Measurements from ENCODE around the gene NLRC3.

Gene NLRC3

DNA sequence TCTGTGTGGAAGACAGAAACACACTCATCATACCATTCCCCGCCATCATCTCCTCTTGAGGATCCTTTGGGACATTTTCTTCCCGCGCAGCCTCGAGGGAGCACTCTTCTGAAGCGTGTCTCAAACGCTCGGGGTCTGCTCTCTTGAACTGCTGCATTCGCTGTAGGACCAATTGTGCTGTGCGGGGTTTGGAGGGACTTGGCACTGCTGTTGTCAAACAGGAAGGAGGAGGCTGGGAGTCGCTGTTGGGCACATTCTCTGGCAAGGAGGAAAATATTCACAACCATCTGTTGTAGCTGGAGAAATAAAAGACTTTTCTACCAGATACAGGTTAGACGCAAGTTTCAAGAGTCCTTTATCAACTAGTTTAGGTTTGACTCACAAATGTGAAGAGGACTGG, 29.2 kb upstream of the NLRC3 start:
- no peaks in the 10 kb centered on the region for H3K27me3 Mint-ChIP-seq
- H3K9me3 Mint-ChIP-seq (ENCODE audit: low read depth), result no peaks in the 10 kb centered on the region
- H3K27ac Mint-ChIP-seq, result no peak overlapping the region
- peaks cover 19% of the 10 kb centered on the region for H3K4me1 Mint-ChIP-seq (ENCODE audit: low read depth)
- no peak overlapping the region for H3K4me3 Mint-ChIP-seq
- H3K36me3 Mint-ChIP-seq, result peaks cover 4% of the 10 kb centered on the region

DNA sequence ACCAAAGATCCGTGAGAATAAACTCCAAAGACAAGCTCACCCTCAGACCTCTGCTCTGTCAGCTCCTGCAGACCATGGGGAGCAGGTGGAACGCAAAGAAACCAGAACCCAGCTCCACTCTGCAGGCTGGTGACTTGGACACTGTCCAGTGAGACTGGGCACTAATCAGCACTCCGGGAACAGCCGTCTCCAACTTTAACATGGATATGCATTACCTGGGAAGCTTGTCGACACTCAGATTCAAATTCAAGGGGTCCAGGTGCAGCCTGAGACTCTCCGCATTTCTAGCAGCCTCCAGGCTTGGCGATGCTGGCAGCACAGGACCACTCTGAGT, 25.1 kb upstream of the NLRC3 start:
- H3K27me3 Mint-ChIP-seq, result no peaks in the 10 kb centered on the region
- H3K36me3 Mint-ChIP-seq, result peaks cover 14% of the 10 kb centered on the region
- H3K4me1 Mint-ChIP-seq (ENCODE audit: low read depth), result peaks cover 4% of the 10 kb centered on the region
- H3K27ac Mint-ChIP-seq, result no peak overlapping the region
- no peak overlapping the region for H3K4me3 Mint-ChIP-seq
- H3K9me3 Mint-ChIP-seq (ENCODE audit: low read depth), result no peaks in the 10 kb centered on the region

DNA sequence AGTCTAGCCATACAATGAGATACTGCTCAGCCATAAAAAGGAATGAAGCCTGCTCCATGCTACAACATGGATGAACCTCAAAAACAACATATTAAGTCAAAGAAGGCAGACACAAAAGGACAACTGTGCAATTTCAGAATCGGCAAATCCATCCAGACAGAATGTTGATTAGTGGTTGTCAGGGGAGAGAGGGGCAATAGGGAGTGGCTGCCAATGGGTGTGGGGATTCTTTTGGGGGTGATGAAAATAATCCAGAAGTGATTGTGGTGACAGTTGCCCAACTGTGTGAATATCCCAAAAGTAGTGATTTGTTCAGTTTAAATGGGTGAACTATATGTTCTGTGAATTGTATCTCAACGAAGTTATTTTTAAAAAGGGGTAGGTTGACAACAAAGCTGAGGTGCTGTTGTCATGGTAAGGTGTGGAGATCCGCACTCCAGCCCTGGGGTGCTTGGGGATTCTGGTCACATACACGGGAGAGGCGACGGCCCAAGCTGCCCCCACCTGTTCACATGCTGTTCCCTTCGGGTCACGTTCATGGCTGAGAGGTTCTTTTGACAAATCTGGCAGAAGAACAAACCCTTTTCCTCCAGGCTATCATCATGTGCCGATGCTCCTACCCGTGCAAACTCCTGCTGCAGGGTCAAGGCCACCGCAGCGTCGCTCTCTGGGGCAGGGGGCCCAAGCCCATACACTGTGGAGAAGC, 24.6 kb upstream of the NLRC3 start:
- H3K4me3 Mint-ChIP-seq, result no peak overlapping the region
- H3K9me3 Mint-ChIP-seq (ENCODE audit: low read depth), result no peaks in the 10 kb centered on the region
- no peaks in the 10 kb centered on the region for H3K4me1 Mint-ChIP-seq (ENCODE audit: low read depth)
- no peaks in the 10 kb centered on the region for H3K27me3 Mint-ChIP-seq
- H3K27ac Mint-ChIP-seq, result no peak overlapping the region
- peaks cover 11% of the 10 kb centered on the region for H3K36me3 Mint-ChIP-seq

DNA sequence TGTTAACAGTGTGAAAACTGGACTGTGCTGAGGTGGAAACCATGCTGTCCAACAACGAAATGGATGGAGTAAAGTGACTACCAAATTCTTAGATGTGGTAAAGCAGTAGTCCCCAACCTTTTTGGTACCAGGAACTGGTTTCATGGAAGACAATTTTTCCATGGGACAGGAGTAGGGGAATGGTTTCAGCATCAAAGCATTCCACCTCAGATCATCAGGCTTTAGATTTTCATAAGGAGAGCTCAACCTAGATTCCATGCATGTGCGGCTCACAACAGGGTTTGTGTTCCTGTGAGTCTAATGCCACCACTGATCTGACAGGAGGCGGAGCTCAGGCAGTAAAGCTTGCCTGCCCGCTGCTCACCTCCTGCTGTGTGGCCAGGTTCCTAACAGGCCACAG, 22.7 kb upstream of the NLRC3 start:
- peaks cover 11% of the 10 kb centered on the region for H3K36me3 Mint-ChIP-seq
- H3K9me3 Mint-ChIP-seq (ENCODE audit: low read depth), result no peaks in the 10 kb centered on the region
- H3K4me3 Mint-ChIP-seq, result no peak overlapping the region
- H3K4me1 Mint-ChIP-seq (ENCODE audit: low read depth), result no peaks in the 10 kb centered on the region
- no peaks in the 10 kb centered on the region for H3K27me3 Mint-ChIP-seq
- no peak overlapping the region for H3K27ac Mint-ChIP-seq

DNA sequence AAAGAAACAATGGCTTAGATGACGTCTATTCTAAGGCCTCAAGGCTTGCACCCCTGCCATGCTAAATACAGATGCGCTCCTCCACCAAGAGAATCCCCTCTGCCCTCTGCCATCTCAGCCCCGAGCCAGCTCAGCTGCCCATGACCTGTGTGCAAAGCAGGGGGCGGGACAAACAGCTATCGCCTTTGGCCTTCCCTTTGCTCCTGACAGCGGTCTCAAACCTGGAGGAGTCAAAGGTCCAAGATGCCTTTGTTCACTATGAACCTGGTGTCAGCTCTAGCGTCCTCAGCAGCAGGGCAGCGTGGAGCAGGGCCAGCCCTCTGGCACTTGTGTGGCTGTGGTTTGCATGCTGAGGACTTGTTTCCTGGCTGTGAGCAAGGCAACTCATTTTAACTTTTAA, 21.9 kb upstream of the NLRC3 start:
- Mint-ChIP-seq H3K27me3 (no peaks in the 10 kb centered on the region), H3K36me3 (peaks cover 11% of the 10 kb centered on the region), H3K4me3 (no peak overlapping the region), H3K9me3 (ENCODE audit: low read depth) (no peaks in the 10 kb centered on the region), H3K4me1 (ENCODE audit: low read depth) (no peaks in the 10 kb centered on the region), H3K27ac (no peak overlapping the region)

DNA sequence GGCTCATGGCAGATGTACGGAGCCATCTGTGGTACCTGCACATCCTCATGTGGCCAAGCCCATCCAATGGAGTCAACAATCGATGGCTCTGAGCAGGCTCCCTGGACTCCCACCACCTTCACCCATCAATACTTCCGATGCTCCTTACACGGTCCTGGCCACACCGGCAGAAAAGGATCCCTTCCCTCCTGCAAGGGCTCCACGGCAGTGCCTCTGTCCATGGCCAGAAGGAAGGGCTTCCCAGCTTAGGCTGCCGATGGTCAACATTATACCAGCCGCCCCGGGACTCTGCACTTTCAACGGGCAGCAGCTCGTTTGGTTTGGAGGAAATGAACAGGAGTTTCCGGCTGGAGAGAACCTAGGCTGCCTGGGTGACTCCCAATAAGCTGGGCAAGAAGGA, 21.0 kb upstream of the NLRC3 start:
- Mint-ChIP-seq H3K36me3 (peaks cover 11% of the 10 kb centered on the region), H3K9me3 (ENCODE audit: low read depth) (no peaks in the 10 kb centered on the region), H3K27ac (no peak overlapping the region), H3K27me3 (no peaks in the 10 kb centered on the region), H3K4me3 (no peak overlapping the region), H3K4me1 (ENCODE audit: low read depth) (no peaks in the 10 kb centered on the region)

DNA sequence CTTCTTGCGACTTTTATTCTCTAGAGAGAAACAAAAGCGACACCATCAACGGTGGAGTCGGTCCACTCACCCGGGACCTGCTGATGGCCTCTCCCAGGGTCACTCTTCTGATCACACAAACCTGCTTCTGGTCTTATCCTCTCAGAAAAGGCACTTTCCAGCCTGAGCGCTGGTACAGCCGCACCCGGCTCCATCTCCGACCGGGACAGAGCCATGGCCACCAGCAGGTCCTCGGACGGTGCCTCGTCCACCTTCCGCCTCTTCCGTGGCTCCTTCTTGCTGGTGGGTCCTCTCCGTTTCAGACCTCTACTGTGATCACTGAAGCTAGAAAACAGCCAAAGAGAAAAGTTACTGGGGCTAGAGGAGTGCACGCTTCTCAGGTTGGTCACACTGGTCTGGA, 20.5 kb upstream of the NLRC3 start:
- no peak overlapping the region for H3K4me3 Mint-ChIP-seq
- H3K36me3 Mint-ChIP-seq, result peaks cover 11% of the 10 kb centered on the region
- no peak overlapping the region for H3K27ac Mint-ChIP-seq

DNA sequence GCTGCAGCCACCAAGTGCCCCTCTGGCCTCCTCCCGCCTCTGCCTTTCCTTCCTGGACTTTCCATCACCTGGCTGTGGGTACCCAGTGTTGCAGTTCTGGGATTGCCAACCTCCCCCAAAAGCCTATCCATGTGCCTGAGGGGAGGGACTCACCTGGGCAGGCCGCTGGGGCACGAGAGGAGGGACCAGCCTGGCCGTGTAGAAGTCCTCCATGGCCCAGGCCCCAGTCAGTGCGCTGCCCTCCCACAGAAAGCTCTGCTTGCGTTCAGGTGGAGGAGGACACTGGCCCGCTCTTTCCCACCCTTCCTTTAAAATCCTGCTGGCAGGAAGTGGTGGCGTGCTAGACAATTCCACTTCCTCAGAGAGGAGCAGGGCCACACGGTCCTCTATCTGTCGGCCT, 20.0 kb upstream of the NLRC3 start:
- Mint-ChIP-seq H3K9me3 (ENCODE audit: low read depth) (no peaks in the 10 kb centered on the region), H3K27ac (no peak overlapping the region), H3K4me3 (no peak overlapping the region), H3K36me3 (peaks cover 11% of the 10 kb centered on the region), H3K27me3 (no peaks in the 10 kb centered on the region), H3K4me1 (ENCODE audit: low read depth) (no peaks in the 10 kb centered on the region)

More for the DNA sequence above, 20.5 kb upstream of the NLRC3 start:
- H3K4me1 Mint-ChIP-seq (ENCODE audit: low read depth), result no peaks in the 10 kb centered on the region
- no peaks in the 10 kb centered on the region for H3K27me3 Mint-ChIP-seq
- H3K9me3 Mint-ChIP-seq (ENCODE audit: low read depth), result no peaks in the 10 kb centered on the region

DNA sequence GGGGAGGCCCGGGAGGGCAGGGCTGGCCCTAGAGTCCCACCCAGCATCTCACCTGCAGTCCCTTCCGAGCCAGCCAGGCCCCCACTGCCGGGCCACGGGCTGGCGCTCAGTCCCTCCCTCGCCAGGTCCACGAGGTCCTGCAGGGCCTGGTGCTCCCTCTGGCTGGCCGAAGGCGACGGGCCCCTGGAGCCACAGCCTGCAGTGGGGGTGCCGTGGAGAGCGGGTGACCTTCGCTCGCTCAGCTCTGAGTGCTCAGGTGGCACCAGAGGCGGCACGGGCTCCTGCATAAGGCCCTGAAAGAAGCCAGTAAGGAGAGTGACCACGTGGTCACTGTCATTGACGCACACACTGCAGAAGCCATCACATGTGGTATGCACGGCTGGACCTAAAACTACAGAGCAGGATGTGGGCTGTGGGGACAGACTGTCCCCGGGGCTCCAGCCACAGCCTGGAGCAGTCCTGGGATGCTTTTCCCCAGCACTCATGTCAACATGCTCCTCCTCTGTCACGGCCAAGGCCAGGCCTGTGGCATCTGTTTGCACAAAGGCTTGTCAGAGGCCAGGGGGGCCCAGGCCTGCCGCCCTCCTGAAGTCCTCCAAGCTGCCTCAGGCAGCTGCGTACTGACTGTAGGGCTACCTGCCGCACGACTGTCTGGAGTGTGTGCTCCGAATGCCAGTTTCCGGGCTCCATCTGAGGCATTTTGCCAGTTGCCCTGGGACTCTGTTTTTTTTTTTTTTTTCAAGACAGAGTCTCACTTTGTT, 19.1 kb upstream of the NLRC3 start:
- H3K36me3 Mint-ChIP-seq, result peaks cover 8% of the 10 kb centered on the region
- H3K4me3 Mint-ChIP-seq, result no peak overlapping the region
- H3K27ac Mint-ChIP-seq, result no peak overlapping the region
- H3K9me3 Mint-ChIP-seq (ENCODE audit: low read depth), result no peaks in the 10 kb centered on the region
- H3K4me1 Mint-ChIP-seq (ENCODE audit: low read depth), result no peaks in the 10 kb centered on the region
- no peaks in the 10 kb centered on the region for H3K27me3 Mint-ChIP-seq

DNA sequence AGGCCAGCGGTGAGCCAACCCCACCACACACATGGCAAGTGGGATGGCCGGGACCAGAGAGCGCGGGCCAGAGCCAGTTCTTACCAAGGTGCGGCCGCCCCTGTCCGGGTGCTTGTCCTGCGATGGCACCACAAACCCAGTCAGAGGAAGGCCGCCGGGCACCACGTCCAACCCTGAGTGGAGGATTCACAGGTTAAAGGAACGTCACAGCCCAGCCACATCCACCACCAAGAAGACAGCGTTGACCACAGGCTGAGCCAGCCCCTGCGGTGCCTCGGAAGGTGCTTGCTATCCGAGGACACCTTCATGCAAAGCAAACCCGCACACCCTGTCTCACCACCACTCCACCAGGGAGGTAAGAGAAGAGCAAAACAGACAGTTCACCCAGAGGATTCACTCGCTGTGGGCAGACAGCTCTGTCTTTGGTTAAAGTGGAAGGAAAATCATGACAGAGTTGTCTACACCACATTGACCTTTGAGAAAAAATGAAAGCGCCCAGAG, 18.4 kb upstream of the NLRC3 start:
- H3K27me3 Mint-ChIP-seq, result no peaks in the 10 kb centered on the region
- H3K36me3 Mint-ChIP-seq, result peaks cover 7% of the 10 kb centered on the region
- no peaks in the 10 kb centered on the region for H3K4me1 Mint-ChIP-seq (ENCODE audit: low read depth)
- H3K27ac Mint-ChIP-seq, result no peak overlapping the region
- no peaks in the 10 kb centered on the region for H3K9me3 Mint-ChIP-seq (ENCODE audit: low read depth)
- H3K4me3 Mint-ChIP-seq, result no peak overlapping the region

DNA sequence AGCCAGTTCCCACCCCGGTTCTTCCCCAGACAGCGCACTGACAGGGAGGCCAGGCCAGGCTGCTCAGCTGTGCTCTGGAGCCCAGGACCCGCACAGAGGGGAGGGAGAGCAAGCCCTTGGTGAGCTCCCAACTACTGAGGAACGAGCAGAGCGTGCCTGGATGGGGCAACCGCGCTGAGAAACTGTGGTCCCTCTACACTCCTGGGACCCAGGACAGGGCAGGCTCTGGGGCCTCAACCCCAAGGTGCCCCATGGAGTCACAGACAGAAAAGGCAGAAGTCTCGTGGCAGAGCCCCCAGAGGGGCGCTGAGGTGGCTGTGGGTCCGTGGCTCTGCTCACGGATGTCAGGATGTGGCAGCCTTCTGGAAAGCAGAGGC, 17.9 kb upstream of the NLRC3 start:
- Mint-ChIP-seq H3K36me3 (peaks cover 9% of the 10 kb centered on the region), H3K27me3 (no peaks in the 10 kb centered on the region), H3K9me3 (ENCODE audit: low read depth) (no peaks in the 10 kb centered on the region), H3K4me1 (ENCODE audit: low read depth) (no peaks in the 10 kb centered on the region), H3K4me3 (no peak overlapping the region), H3K27ac (no peak overlapping the region)

DNA sequence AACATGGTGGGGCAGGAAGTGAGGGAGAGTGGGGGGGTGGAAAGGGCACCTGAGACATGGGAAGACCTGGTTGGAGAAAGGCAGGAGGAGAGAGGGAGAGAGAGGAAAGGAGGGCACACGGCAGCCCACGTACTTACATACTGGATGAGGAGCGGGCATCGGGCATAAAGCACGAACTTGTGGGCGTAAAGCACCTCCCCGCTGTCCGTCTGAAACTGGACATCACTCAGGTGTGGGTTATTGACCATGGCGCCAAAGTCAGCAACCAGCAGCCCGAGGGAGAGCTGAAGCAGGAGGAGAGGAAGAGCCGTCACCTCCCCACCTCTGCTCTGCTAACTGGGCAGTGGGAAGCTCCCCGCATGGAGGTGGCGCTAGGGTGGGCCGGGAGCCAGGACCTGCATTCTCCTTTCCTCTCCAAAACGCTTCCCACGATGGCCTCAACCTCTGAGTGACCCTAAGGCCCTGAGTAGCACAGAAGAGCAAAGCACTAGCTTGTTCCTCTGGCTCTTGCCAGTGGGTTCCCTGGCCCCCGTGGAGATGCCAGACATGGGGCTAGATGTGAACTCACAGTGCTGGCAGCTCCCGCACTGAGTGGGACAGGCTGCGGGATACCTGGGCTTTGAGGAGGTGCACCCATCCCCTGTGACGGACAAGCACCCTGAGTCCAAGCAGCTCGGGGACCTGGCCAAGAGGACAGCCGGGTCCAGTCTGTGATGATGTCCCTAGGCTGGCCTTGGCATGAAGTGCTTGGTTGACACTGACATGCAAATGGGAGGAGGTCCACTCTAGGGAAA, 17.3 kb upstream of the NLRC3 start:
- Mint-ChIP-seq H3K36me3 (peaks cover 7% of the 10 kb centered on the region), H3K27ac (no peak overlapping the region), H3K4me1 (ENCODE audit: low read depth) (no peaks in the 10 kb centered on the region)

DNA sequence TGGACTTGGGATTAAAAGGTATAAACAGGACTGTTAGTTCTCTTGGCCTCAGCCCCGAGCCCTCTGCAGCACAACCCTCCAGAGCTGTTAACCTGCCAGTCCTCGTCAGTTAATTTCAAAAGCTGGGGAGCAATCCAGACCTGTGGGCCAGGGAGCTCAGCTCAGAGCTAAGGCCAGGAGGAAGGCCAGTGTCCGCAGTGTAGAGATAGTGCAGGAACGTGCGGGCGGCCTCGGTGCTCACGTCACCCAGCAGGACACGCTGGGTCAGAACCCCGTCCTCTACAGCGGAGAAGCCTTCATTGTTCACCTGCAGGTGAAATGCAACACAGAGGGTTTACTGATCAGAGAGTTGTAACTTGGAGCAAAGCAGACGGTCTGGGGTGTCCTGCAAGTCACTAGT, 15.4 kb upstream of the NLRC3 start:
- H3K4me1 Mint-ChIP-seq (ENCODE audit: low read depth), result no peaks in the 10 kb centered on the region
- no peaks in the 10 kb centered on the region for H3K27me3 Mint-ChIP-seq
- H3K27ac Mint-ChIP-seq, result no peak overlapping the region
- H3K36me3 Mint-ChIP-seq, result peaks cover 7% of the 10 kb centered on the region
- H3K4me3 Mint-ChIP-seq, result no peak overlapping the region
- H3K9me3 Mint-ChIP-seq (ENCODE audit: low read depth), result no peaks in the 10 kb centered on the region

More for the DNA sequence above, 17.3 kb upstream of the NLRC3 start:
- Mint-ChIP-seq H3K27me3 (no peaks in the 10 kb centered on the region), H3K9me3 (ENCODE audit: low read depth) (no peaks in the 10 kb centered on the region), H3K4me3 (no peak overlapping the region)

DNA sequence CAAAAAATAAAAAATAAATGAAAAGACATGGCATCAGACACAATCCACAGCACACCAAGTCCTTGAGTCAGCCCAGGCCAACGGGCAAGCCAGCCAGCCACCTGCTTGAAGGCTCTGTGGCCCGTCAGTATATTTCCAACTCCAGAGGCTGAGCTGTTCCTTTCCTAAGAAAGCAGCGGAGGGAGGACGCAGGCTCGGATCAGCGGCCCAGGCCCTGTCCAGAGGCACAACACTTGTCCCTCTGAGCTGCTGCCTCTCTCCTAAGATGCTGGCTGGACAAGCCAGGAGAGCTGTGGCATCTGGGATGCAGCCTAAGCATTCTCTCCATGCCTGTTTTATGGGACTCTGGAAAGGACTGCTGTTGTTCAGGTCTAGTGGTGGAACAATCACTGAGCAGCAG, 14.8 kb upstream of the NLRC3 start:
- H3K27me3 Mint-ChIP-seq, result no peaks in the 10 kb centered on the region
- H3K4me1 Mint-ChIP-seq (ENCODE audit: low read depth), result no peaks in the 10 kb centered on the region
- no peak overlapping the region for H3K27ac Mint-ChIP-seq
- peaks cover 7% of the 10 kb centered on the region for H3K36me3 Mint-ChIP-seq
- no peak overlapping the region for H3K4me3 Mint-ChIP-seq
- no peaks in the 10 kb centered on the region for H3K9me3 Mint-ChIP-seq (ENCODE audit: low read depth)

DNA sequence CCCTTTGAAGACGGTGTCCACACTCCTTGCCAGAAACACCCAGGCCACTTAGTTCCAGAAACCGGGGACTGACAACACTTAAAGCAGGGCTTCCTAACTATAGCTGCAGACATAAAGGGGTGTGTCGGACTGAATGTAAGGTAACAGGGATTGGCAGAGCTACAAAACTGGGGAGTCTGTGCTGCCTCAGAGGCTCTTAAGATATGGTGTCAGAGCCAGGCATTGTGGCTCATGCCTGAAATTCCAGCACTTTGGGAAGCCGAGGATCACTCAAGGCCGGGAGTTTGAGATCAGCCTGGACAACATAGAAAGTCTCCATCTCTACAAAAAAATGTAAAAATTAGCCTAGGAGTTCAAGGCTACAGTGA, 14.2 kb upstream of the NLRC3 start:
- Mint-ChIP-seq H3K27me3 (no peaks in the 10 kb centered on the region), H3K27ac (no peak overlapping the region), H3K36me3 (peaks cover 7% of the 10 kb centered on the region), H3K4me1 (ENCODE audit: low read depth) (no peaks in the 10 kb centered on the region), H3K9me3 (ENCODE audit: low read depth) (no peaks in the 10 kb centered on the region), H3K4me3 (no peak overlapping the region)
